Endothelial cell of coronary artery (primary cell): ENCODE data around the gene CDX1. TPM values are rescaled to one million over a fixed set of nuclear protein-coding genes. Genes with fewer than 3 reads are reported as not detected.

Experiments used
- total RNA-seq: library from RNA; depleted of rRNA; stranded (reverse); fragments of >200 nt; gene quantifications from 2 replicates; pipeline ENCODE4 v1.2.3, GENCODE V29; 2014

The CDX1 gene
- total RNA-seq: not detected in 2 replicates

GRCh38 chr5:150166650-150167511, at the start of gene CDX1:
Gene CDX1, plus strand, starts transcription at chr5:150166778. Its CDS starts 99 bp downstream, at chr5:150166877.

GRCh38 chr5:150155258-150156026, 11.1 kb upstream of the CDX1 start, which contains the start of gene PDGFRB:
Gene PDGFRB, minus strand, starts transcription at chr5:150155845. Its CDS starts 18,798 bp downstream, at chr5:150137047.

GRCh38 chr5:150189728-150190502, 23.3 kb downstream of the CDX1 start, which contains the start of gene SLC6A7:
Gene SLC6A7, plus strand, starts transcription at chr5:150190062. Its CDS starts 266 bp downstream, at chr5:150190328.

Other genes with a start within 250 kb of the CDX1 start
- under 0.01 TPM in 1 of 2 replicates, not detected in the other for gene PDE6A, start 222.0 kb upstream of the CDX1 start, total RNA-seq
- 18.4 and 25.8 TPM in 2 replicates for gene SLC26A2, start 206.0 kb upstream of the CDX1 start, total RNA-seq
- gene TIGD6, start 166.1 kb upstream of the CDX1 start, total RNA-seq: 4.1 and 5.8 TPM in 2 replicates
- gene HMGXB3, start 166.0 kb upstream of the CDX1 start, total RNA-seq: 27.1 and 30.1 TPM in 2 replicates
- not detected in 2 replicates for gene CSF1R, start 80.2 kb upstream of the CDX1 start, total RNA-seq
- 0.63 and 3.1 TPM in 2 replicates for gene PDGFRB, start 10.9 kb upstream of the CDX1 start, total RNA-seq
- not detected in 2 replicates for gene SLC6A7, start 23.3 kb downstream of the CDX1 start, total RNA-seq
- not detected in 2 replicates for gene CAMK2A, start 123.0 kb downstream of the CDX1 start, total RNA-seq
- gene ARSI, start 136.1 kb downstream of the CDX1 start, total RNA-seq: 0.09 and 0.28 TPM in 2 replicates
- gene TCOF1, start 190.9 kb downstream of the CDX1 start, total RNA-seq: 16.0 and 18.5 TPM in 2 replicates
- 0.36 and 0.56 TPM in 2 replicates for gene CD74, start 246.1 kb downstream of the CDX1 start, total RNA-seq